Astrocyte (in vitro differentiated cells and primary cell): ENCODE results near the gene WNT9A. TPM values are rescaled to one million over a fixed set of nuclear protein-coding genes. Genes with fewer than 3 reads are reported as not detected.

Experiments
- DNase-seq: peaks from one replicate; pipeline ENCODE4 v3.0.0-alpha.2; 2010; ENCODE audit warnings: low read depth
- FAIRE-seq: peaks from 2 replicates; lab custom pipeline; 2011; peaks lifted over from hg19 to GRCh38; lab: Jason Lieb, UNC
- H2AFZ ChIP-seq: 2 replicates; pipeline ENCODE4 v1.6.0; 2012; ENCODE audit warnings: low read depth, low read length, inconsistent platforms
- H3K27ac ChIP-seq: 2 replicates; pipeline ENCODE4 v1.5.1; 2011; ENCODE audit warnings: low read depth, low read length, inconsistent platforms
- H3K27me3 ChIP-seq: 2 replicates; pipeline ENCODE4 v1.6.0; 2011; ENCODE audit warnings: low read length, inconsistent platforms; ENCODE audit not compliant: insufficient read depth
- H3K36me3 ChIP-seq: 2 replicates; pipeline ENCODE4 v1.5.1; 2011; ENCODE audit warnings: low read length, inconsistent platforms; ENCODE audit not compliant: insufficient read depth
- H3K4me1 ChIP-seq: 2 replicates; pipeline ENCODE4 v1.5.1; 2011; ENCODE audit warnings: low read length, inconsistent platforms; ENCODE audit not compliant: insufficient read depth
- H3K4me2 ChIP-seq: 2 replicates; pipeline ENCODE4 v1.6.0; 2012; ENCODE audit warnings: low read length, inconsistent platforms
- H3K4me3 ChIP-seq: 2 replicates; pipeline ENCODE4 v1.5.1; 2011; ENCODE audit warnings: low read depth, mild to moderate bottlenecking, low read length, inconsistent platforms; ENCODE audit not compliant: insufficient read depth
- H3K79me2 ChIP-seq: 2 replicates; pipeline ENCODE4 v1.6.0; 2012; ENCODE audit warnings: mild to moderate bottlenecking, low read length, inconsistent platforms; ENCODE audit not compliant: insufficient read depth
- H3K9ac ChIP-seq: 2 replicates; pipeline ENCODE4 v1.6.0; 2012; ENCODE audit warnings: mild to moderate bottlenecking, low read length, inconsistent platforms
- H3K9me3 ChIP-seq: 2 replicates; pipeline ENCODE4 v1.5.1; 2012; ENCODE audit warnings: low read depth, mild to moderate bottlenecking, low read length, inconsistent platforms; ENCODE audit not compliant: insufficient read depth
- H4K20me1 ChIP-seq: 2 replicates; pipeline ENCODE4 v1.6.0; 2012; ENCODE audit warnings: low read length, inconsistent platforms; ENCODE audit not compliant: insufficient read depth
- H3K27ac Mint-ChIP-seq: one replicate; pipeline ENCODE4 v1.8.0; 2021; ENCODE audit warnings: mild to moderate bottlenecking, mixed read lengths; ENCODE audit not compliant: unreplicated experiment
- H3K27me3 Mint-ChIP-seq: one replicate; pipeline ENCODE4 v1.8.0; 2021; ENCODE audit warnings: low read depth, mixed read lengths; ENCODE audit not compliant: unreplicated experiment
- H3K36me3 Mint-ChIP-seq: one replicate; pipeline ENCODE4 v1.8.0; 2021; ENCODE audit warnings: low read depth, mixed read lengths; ENCODE audit not compliant: unreplicated experiment
- H3K4me1 Mint-ChIP-seq: one replicate; pipeline ENCODE4 v1.8.0; 2021; ENCODE audit warnings: low read depth, mixed read lengths; ENCODE audit not compliant: unreplicated experiment
- H3K4me3 Mint-ChIP-seq: one replicate; pipeline ENCODE4 v1.8.0; 2021; ENCODE audit warnings: mild to moderate bottlenecking, moderate library complexity, mixed read lengths; ENCODE audit not compliant: unreplicated experiment
- H3K9me3 Mint-ChIP-seq: one replicate; pipeline ENCODE4 v1.8.0; 2021; ENCODE audit warnings: mild to moderate bottlenecking, mixed read lengths; ENCODE audit not compliant: unreplicated experiment
- EZH2 ChIP-seq: IDR thresholded peaks from 2 replicates; pipeline ENCODE4 v1.6.1; 2012; ENCODE audit warnings: mild to moderate bottlenecking, low read length, inconsistent platforms; ENCODE audit not compliant: insufficient read depth
- total RNA-seq: library from RNA; stranded (reverse); gene quantifications from 2 replicates; pipeline ENCODE4 v1.2.1, GENCODE V29; 2021
- TF ChIP-seq, protein P1 (sequence below): IDR thresholded peaks from 2 replicates; pipeline ENCODE4 v1.5.1; 2011; ENCODE audit warnings: low read depth, mild to moderate bottlenecking, inconsistent platforms, low read length, moderate library complexity; ENCODE audit not compliant: insufficient read depth

Gene WNT9A
- total RNA-seq, 1 donor from 2014 or later = 4.1 TPM

DNA sequence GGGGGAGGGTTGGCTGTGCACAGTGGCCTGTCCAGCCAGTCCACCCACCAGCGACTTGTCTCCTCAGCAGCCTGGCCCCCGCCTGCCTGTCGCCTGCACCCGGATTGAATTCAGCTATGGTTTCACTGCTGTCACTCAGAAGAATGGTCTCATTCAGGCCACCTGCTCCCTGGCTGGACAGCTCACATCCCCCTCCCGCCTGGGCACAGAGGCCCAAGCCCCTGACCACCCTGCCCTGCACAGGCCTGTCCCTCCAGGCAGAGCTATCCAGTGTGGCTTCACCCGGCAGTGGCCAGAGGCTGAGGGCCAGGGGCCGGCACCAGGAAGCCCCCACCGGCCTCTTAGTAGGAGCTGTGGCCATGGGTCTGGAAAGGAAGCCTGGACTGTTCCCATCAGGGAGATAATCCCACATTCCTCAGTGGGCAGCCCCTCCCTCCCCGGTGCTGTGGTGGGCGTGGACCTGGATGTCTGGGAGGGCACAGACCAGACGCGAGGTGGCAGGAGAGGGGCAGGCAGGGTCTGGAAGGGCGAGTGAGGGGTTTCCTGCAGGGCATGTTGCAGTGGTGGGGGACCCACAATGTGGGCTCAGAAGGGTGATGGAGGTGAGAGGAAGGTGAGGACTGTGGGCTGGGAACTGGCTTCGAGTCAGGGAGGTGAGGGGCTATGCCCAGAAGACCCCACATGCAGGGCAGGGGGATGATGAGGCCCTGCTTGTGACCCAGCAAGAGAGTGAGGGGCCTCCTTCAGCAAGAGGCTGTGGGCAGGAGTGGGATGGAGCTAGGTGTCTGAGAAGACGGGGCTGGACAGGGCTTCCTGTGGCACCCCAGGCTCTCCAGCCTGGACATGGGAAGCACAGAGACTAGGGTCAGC lies 30.4 kb downstream of the WNT9A start:
- H3K9me3 Mint-ChIP-seq = no peaks in the 10 kb centered on the region
- TF ChIP-seq EZH2 = no peak
- TF ChIP-seq, protein P1, sequence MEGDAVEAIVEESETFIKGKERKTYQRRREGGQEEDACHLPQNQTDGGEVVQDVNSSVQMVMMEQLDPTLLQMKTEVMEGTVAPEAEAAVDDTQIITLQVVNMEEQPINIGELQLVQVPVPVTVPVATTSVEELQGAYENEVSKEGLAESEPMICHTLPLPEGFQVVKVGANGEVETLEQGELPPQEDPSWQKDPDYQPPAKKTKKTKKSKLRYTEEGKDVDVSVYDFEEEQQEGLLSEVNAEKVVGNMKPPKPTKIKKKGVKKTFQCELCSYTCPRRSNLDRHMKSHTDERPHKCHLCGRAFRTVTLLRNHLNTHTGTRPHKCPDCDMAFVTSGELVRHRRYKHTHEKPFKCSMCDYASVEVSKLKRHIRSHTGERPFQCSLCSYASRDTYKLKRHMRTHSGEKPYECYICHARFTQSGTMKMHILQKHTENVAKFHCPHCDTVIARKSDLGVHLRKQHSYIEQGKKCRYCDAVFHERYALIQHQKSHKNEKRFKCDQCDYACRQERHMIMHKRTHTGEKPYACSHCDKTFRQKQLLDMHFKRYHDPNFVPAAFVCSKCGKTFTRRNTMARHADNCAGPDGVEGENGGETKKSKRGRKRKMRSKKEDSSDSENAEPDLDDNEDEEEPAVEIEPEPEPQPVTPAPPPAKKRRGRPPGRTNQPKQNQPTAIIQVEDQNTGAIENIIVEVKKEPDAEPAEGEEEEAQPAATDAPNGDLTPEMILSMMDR = no peak
- no peak overlapping the region for H3K4me3 Mint-ChIP-seq
- Histone ChIP-seq H4K20me1 (no peaks in the 10 kb centered on the region), H3K4me1 (peaks cover 2% of the 10 kb centered on the region), H3K27ac (no peak overlapping the region), H3K9ac (no peak overlapping the region), H3K36me3 (no peaks in the 10 kb centered on the region), H3K27me3 (peaks cover 2% of the 10 kb centered on the region), H3K4me2 (no peak overlapping the region), H2AFZ (no peak overlapping the region), H3K9me3 (no peaks in the 10 kb centered on the region), H3K4me3 (no peak overlapping the region), H3K79me2 (no peaks in the 10 kb centered on the region)
- no peak for DNase-seq
- peaks cover 1% of the 10 kb centered on the region for H3K36me3 Mint-ChIP-seq
- H3K4me1 Mint-ChIP-seq = peaks cover 11% of the 10 kb centered on the region
- FAIRE-seq = no peak
- no peak overlapping the region for H3K27ac Mint-ChIP-seq
- peaks cover 5% of the 10 kb centered on the region for H3K27me3 Mint-ChIP-seq

DNA sequence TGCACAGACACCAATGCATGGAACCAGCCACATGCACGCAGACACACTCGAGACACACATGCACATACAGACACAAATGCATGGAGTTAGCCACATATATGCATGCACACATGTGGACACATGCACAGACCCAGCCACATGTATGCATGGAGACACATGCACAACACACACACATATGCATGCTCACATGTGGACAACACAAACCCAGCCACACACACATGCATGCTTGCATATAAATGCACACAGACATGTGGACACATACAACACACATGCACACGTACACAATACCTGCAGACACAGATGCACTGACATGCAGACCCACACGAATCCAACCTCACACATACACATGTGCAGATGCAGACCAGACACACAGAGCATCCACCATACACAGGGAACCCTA lies 31.1 kb downstream of the WNT9A start:
- Mint-ChIP-seq H3K36me3 (no peaks in the 10 kb centered on the region), H3K9me3 (no peaks in the 10 kb centered on the region), H3K4me3 (no peak overlapping the region), H3K27ac (no peak overlapping the region), H3K4me1 (peaks cover 11% of the 10 kb centered on the region), H3K27me3 (peaks cover 5% of the 10 kb centered on the region)
- H3K36me3 ChIP-seq = no peaks in the 10 kb centered on the region
- no peak overlapping the region for H3K27ac ChIP-seq
- no peaks in the 10 kb centered on the region for H4K20me1 ChIP-seq
- no peak overlapping the region for H3K9ac ChIP-seq
- peaks cover 2% of the 10 kb centered on the region for H3K27me3 ChIP-seq
- H3K4me3 ChIP-seq = no peak overlapping the region
- H3K4me2 ChIP-seq = no peak overlapping the region
- FAIRE-seq (no peak), DNase-seq (no peak)
- TF ChIP-seq, protein P1 = no peak
- TF ChIP-seq EZH2 = no peak
- H3K9me3 ChIP-seq = no peaks in the 10 kb centered on the region
- peaks cover 2% of the 10 kb centered on the region for H3K4me1 ChIP-seq
- no peak overlapping the region for H2AFZ ChIP-seq
- H3K79me2 ChIP-seq = no peaks in the 10 kb centered on the region
